Gastrocnemius medialis (tissue), 4 donors: Measurements from ENCODE around the gene MAGI1.

ENCODE experiments used
- CTCF ChIP-seq, 5 experiments: fragments of 450-650 bp in 3 of 5; fragments of 200-600 bp in 2 of 5; sonication (generic) in 2 of 5; IDR thresholded peaks in 4 of 5; conservative IDR thresholded peaks in 1 of 5; 1 replicate in 4 of 5; 2 replicates in 1 of 5; pipeline ENCODE4 v1.5.1; 2016 to 2019; ENCODE audit warnings: antibody characterized with exemption in 5 of 5, mild to moderate bottlenecking in 3 of 5, moderate library complexity in 3 of 5
- POLR2A ChIP-seq, 2 donors: fragments of 450-650 bp; IDR thresholded peaks; one replicate each; pipeline ENCODE4 v1.6.1; 2017; ENCODE audit warnings: antibody characterized with exemption in 2 of 2, mild to moderate bottlenecking in 2 of 2, moderate library complexity in 2 of 2

DNA sequence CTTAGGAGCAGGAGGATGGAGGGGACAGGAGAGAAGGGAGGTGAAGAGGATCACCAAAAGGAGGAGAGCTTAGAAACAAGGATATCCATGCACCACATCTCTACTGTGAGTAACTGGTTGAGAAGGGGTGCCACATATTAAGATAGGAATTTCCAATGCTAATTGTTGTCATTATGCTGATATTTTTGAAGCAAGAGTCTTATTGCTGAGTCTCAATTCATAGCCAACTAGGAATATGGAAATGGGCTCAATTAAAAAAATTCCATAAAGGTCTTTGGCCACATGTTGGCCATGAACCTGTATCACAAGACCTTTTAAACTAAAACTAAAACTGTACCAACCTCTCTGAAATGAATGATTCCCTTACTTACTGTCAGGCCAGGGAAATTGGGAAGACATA lies 642.6 kb downstream of the MAGI1 start:
- TF ChIP-seq CTCF (IDR thresholded peaks at IDR 0.05 in 4 of 5, conservative IDR thresholded peaks at IDR 0.05 in 1 of 5) (no peak), POLR2A (IDR thresholded peaks at IDR 0.05) (no peak)
